ENCODE data around the gene TFF3. TPM values are rescaled to one million over a fixed set of nuclear protein-coding genes. Genes with fewer than 3 reads are reported as not detected.

TFF3 gene
- total RNA-seq, 1 donor from 2014 or later = 40.3 TPM

GRCh38 chr21:42291003-42291750, 24.0 kb downstream of the TFF3 start:
- no peak for DNase-seq (ENCODE audit: low spot score, unreplicated experiment)
- peaks cover 3% of the 10 kb centered on the region for H3K4me1 Mint-ChIP-seq (ENCODE audit: low read depth)
- H3K9me3 Mint-ChIP-seq (ENCODE audit: low read depth) = peaks cover 6% of the 10 kb centered on the region
- TF ChIP-seq CTCF (IDR thresholded peaks at IDR 0.05; ENCODE audit: unreplicated experiment) = no peak
- no peak overlapping the region for H3K27ac Mint-ChIP-seq
- H3K27me3 Mint-ChIP-seq = peaks cover 21% of the 10 kb centered on the region
- H3K36me3 Mint-ChIP-seq (ENCODE audit: insufficient read depth) = peaks cover 5% of the 10 kb centered on the region
- no peak overlapping the region for H3K4me3 Mint-ChIP-seq (ENCODE audit: low read depth)

GRCh38 chr21:42290505-42290904, 24.7 kb downstream of the TFF3 start:
- Mint-ChIP-seq H3K27ac (no peak overlapping the region), H3K9me3 (ENCODE audit: low read depth) (peaks cover 6% of the 10 kb centered on the region), H3K36me3 (ENCODE audit: insufficient read depth) (peaks cover 5% of the 10 kb centered on the region), H3K27me3 (peaks cover 16% of the 10 kb centered on the region), H3K4me3 (ENCODE audit: low read depth) (no peak overlapping the region), H3K4me1 (ENCODE audit: low read depth) (peaks cover 3% of the 10 kb centered on the region)
- TF ChIP-seq CTCF (IDR thresholded peaks at IDR 0.05; ENCODE audit: unreplicated experiment) = no peak
- DNase-seq (ENCODE audit: low spot score, unreplicated experiment) = no peak

- no peak for DNase-seq (ENCODE audit: low spot score, unreplicated experiment)
- Mint-ChIP-seq H3K27me3 (peaks cover 13% of the 10 kb centered on the region), H3K27ac (no peak overlapping the region), H3K36me3 (ENCODE audit: insufficient read depth) (peaks cover 5% of the 10 kb centered on the region), H3K4me1 (ENCODE audit: low read depth) (peaks cover 3% of the 10 kb centered on the region), H3K4me3 (ENCODE audit: low read depth) (no peak overlapping the region), H3K9me3 (ENCODE audit: low read depth) (peaks cover 6% of the 10 kb centered on the region)
- TF ChIP-seq CTCF (IDR thresholded peaks at IDR 0.05; ENCODE audit: unreplicated experiment) = no peak
These were observed 25.3 kb downstream of the TFF3 start for GRCh38 chr21:42289926-42290325.

- H3K4me1 Mint-ChIP-seq (ENCODE audit: low read depth) = peaks cover 3% of the 10 kb centered on the region
- H3K36me3 Mint-ChIP-seq (ENCODE audit: insufficient read depth) = peaks cover 5% of the 10 kb centered on the region
- H3K27me3 Mint-ChIP-seq = peaks cover 11% of the 10 kb centered on the region
- H3K4me3 Mint-ChIP-seq (ENCODE audit: low read depth) = no peak overlapping the region
- no peak for DNase-seq (ENCODE audit: low spot score, unreplicated experiment)
- no peak overlapping the region for H3K27ac Mint-ChIP-seq
- TF ChIP-seq CTCF (IDR thresholded peaks at IDR 0.05; ENCODE audit: unreplicated experiment) = no peak
- peaks cover 6% of the 10 kb centered on the region for H3K9me3 Mint-ChIP-seq (ENCODE audit: low read depth)
These were observed 26.2 kb downstream of the TFF3 start for GRCh38 chr21:42288962-42289361.

GRCh38 chr21:42287193-42288083, 27.8 kb downstream of the TFF3 start:
- H3K27ac Mint-ChIP-seq = no peak overlapping the region
- no peak for DNase-seq (ENCODE audit: low spot score, unreplicated experiment)
- H3K36me3 Mint-ChIP-seq (ENCODE audit: insufficient read depth) = peaks cover 5% of the 10 kb centered on the region
- no peak for TF ChIP-seq CTCF (IDR thresholded peaks at IDR 0.05; ENCODE audit: unreplicated experiment)
- peaks cover 3% of the 10 kb centered on the region for H3K4me1 Mint-ChIP-seq (ENCODE audit: low read depth)
- peaks cover 6% of the 10 kb centered on the region for H3K9me3 Mint-ChIP-seq (ENCODE audit: low read depth)
- H3K27me3 Mint-ChIP-seq = peaks cover 11% of the 10 kb centered on the region
- no peak overlapping the region for H3K4me3 Mint-ChIP-seq (ENCODE audit: low read depth)

Measured in progenitor cell of endocrine pancreas (in vitro differentiated cells).